Stimulated activated CD8-positive, alpha-beta memory T cell treated with anti-CD3 and anti-CD28 coated beads, Interleukin-7, amount 100 ng/mL, for 4 hours (primary cell): ENCODE results near the gene PCDHA12.
"Not testable (repeated sequence)": the region's sequence is repeated elsewhere in the genome, so short reads cannot be mapped to it uniquely, and the experiment has no call there.

Source experiments
- DNase-seq, 2 donors: peaks; one replicate each; pipeline ENCODE4 v3.0.0-alpha.2; 2020; ENCODE audit warnings: low read depth in 2 of 2

The PCDHA12 gene, protein sequence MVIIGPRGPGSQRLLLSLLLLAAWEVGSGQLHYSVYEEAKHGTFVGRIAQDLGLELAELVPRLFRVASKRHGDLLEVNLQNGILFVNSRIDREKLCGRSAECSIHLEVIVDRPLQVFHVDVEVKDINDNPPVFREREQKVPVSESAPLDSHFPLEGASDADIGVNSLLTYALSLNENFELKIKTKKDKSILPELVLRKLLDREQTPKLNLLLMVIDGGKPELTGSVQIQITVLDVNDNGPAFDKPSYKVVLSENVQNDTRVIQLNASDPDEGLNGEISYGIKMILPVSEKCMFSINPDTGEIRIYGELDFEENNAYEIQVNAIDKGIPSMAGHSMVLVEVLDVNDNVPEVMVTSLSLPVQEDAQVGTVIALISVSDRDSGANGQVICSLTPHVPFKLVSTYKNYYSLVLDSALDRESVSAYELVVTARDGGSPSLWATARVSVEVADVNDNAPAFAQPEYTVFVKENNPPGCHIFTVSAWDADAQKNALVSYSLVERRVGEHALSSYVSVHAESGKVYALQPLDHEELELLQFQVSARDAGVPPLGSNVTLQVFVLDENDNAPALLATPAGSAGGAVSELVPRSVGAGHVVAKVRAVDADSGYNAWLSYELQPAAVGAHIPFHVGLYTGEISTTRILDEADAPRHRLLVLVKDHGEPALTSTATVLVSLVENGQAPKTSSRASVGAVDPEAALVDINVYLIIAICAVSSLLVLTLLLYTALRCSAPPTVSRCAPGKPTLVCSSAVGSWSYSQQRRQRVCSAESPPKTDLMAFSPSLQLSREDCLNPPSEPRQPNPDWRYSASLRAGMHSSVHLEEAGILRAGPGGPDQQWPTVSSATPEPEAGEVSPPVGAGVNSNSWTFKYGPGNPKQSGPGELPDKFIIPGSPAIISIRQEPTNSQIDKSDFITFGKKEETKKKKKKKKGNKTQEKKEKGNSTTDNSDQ

GRCh38 chr5:140875085-140876065, at the start of gene PCDHA12:
Gene PCDHA12 (plus strand): TSS chr5:140875308. CDS start chr5:140875473, 165 bp downstream.
- DNase-seq: no peak

- no peak for DNase-seq
These were observed 47.3 kb upstream of the PCDHA12 start, which contains the start of gene PCDHA6 for GRCh38 chr5:140827704-140828361. Gene PCDHA6 (plus strand): TSS chr5:140827960. CDS start chr5:140828092, 132 bp downstream.

- no peak for DNase-seq
These were observed 46.8 kb upstream of the PCDHA12 start for GRCh38 chr5:140828362-140828737.

DNA sequence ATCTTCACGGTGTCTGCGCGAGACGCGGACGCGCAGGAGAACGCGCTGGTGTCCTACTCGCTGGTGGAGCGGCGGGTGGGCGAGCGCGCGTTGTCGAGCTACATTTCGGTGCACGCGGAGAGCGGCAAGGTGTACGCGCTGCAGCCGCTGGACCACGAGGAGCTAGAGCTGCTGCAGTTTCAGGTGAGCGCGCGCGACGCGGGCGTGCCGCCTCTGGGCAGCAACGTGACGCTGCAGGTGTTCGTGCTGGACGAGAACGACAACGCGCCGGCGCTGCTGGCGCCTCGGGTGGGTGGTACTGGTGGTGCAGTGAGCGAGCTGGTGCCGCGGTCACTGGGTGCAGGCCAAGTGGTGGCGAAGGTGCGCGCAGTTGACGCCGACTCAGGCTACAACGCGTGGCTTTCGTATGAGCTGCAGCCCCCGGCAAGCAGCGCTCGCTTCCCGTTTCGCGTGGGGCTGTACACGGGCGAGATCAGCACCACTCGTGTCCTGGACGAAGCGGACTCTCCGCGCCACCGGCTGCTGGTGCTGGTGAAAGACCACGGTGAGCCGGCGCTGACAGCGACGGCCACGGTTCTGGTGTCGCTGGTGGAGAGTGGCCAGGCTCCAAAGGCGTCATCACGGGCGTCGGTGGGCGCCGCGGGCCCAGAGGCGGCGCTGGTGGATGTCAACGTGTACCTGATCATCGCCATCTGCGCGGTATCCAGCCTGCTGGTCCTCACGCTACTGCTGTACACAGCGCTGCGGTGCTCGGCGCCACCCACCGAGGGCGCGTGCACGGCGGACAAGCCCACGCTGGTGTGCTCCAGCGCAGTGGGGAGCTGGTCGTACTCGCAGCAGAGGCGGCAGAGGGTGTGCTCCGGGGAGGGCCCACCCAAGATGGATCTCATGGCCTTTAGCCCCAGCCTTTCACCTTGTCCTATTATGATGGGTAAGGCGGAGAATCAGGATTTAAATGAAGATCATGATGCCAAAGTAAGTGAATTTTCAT, 45.3 kb upstream of the PCDHA12 start:
- DNase-seq: not testable (repeated sequence)

DNA sequence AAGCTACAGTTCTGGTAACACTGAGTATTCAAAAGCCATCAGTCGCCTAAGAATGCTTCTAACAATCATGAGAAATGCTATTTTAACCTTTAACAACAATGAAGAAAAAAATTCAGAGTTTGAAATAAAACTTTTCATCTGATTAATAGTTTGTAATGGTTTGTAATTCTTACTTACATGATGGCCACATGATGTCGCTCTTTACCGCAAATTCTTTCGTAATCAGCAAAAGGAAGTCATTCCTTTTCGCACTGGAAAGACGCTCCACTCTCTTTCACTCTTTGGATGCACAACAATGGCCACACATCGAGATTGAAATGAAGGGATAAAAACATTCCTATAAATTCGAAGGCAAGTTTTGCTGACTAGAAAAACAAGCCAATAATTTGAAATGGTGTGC, 41.1 kb upstream of the PCDHA12 start, which contains the start of gene PCDHA7:
TSS of gene PCDHA7 (plus strand) at position 277 of the 400 bp plus-strand sequence. CDS start at position 392, 115 bp downstream.
- no peak for DNase-seq

DNA sequence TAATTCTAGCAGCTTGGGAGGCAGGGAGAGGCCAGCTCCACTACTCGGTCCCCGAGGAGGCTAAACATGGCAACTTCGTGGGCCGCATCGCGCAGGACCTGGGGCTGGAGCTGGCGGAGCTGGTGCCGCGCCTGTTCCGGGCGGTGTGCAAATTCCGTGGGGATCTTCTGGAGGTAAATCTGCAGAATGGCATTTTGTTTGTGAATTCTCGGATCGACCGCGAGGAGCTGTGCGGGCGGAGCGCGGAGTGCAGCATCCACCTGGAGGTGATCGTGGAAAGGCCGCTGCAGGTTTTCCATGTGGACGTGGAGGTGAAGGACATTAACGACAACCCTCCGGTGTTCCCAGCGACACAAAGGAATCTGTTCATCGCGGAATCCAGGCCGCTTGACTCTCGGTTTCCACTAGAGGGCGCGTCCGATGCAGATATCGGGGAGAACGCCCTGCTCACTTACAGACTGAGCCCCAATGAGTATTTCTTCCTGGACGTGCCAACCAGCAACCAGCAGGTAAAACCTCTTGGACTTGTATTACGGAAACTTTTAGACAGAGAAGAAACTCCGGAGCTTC, 40.6 kb upstream of the PCDHA12 start:
- DNase-seq: not testable (repeated sequence)

DNA sequence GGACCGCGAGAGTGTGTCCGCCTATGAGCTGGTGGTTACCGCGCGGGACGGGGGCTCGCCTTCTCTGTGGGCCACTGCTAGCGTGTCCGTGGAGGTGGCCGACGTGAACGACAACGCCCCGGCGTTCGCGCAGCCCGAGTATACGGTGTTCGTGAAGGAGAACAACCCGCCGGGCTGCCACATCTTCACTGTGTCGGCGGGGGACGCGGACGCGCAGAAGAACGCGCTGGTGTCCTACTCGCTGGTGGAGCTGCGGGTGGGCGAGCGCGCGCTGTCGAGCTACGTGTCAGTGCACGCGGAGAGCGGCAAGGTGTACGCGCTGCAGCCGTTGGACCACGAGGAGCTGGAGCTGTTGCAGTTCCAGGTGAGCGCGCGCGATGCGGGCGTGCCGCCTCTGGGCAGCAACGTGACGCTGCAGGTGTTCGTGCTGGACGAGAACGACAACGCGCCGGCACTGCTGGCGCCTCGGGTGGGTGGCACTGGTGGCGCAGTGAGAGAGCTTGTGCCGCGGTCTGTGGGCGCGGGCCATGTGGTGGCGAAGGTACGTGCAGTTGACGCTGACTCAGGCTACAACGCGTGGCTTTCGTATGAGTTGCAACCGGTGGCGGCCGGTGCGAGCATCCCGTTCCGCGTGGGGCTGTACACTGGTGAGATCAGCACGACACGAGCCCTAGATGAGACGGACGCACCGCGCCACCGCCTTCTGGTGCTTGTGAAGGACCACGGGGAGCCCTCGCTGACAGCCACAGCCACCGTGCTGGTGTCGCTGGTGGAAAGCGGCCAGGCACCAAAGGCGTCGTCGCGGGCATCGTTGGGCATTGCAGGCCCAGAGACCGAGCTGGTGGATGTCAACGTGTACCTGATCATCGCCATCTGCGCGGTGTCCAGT, 39.2 kb upstream of the PCDHA12 start:
- no peak for DNase-seq

DNA sequence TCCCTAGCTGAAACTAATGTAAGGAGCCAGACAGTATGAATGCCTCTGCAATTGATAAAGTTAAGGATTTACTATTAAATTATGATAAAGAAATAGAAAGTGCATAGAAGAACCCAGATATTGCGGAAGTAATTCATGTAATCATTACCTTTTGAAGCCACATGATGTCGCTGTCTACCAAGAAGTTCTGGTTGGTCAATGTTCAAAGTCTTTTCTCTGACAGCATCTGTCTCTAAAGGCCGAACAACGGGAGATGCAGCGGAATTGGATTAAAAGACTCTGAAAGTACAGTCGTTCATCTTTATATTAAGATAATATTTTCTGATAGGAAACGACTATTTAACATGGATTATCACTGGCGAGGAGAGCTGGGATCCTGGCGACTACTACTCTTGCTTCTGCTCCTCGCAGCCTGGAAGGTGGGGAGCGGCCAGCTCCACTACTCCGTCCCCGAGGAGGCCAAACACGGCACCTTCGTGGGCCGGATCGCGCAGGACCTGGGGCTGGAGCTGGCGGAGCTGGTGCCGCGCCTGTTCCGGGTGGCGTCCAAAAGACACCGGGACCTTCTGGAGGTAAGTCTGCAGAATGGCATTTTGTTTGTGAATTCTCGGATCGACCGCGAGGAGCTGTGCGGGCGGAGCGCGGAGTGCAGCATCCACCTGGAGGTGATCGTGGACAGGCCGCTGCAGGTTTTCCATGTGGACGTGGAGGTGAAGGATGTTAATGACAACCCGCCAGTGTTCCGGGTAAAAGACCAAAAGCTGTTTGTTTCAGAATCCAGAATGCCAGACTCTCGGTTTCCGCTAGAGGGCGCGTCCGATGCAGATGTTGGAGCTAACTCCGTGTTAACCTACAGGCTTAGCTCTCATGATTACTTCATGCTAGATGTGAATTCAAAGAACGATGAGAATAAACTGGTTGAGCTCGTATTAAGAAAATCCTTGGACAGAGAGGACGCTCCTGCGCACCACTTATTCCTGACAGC, 33.8 kb upstream of the PCDHA12 start, which contains the start of gene PCDHA8:
TSS of gene PCDHA8 (plus strand) at position 210 of the 985 bp plus-strand sequence. CDS start at position 345, 135 bp downstream.
- DNase-seq: no peak

GRCh38 chr5:140842798-140843733, 32.0 kb upstream of the PCDHA12 start:
- no peak for DNase-seq

GRCh38 chr5:140848139-140849102, 26.7 kb upstream of the PCDHA12 start, which contains the start of gene PCDHA9:
Gene PCDHA9 (plus strand): TSS chr5:140848382. CDS start chr5:140848496, 114 bp downstream.
- DNase-seq: not testable (repeated sequence)

- DNase-seq: not testable (repeated sequence)
These were observed 25.1 kb upstream of the PCDHA12 start for GRCh38 chr5:140849831-140850634.

- DNase-seq: no peak
These were observed 19.1 kb upstream of the PCDHA12 start, which contains the start of gene PCDHA10 for GRCh38 chr5:140855772-140856674. Gene PCDHA10 (plus strand): TSS chr5:140855897. CDS start chr5:140856049, 152 bp downstream.
